Measurements from ENCODE around the gene CHTOP.
"Not testable (repeated sequence)": the region's sequence is repeated elsewhere in the genome, so short reads cannot be mapped to it uniquely, and the experiment has no call there.

Gene CHTOP, protein sequence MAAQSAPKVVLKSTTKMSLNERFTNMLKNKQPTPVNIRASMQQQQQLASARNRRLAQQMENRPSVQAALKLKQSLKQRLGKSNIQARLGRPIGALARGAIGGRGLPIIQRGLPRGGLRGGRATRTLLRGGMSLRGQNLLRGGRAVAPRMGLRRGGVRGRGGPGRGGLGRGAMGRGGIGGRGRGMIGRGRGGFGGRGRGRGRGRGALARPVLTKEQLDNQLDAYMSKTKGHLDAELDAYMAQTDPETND

DNA sequence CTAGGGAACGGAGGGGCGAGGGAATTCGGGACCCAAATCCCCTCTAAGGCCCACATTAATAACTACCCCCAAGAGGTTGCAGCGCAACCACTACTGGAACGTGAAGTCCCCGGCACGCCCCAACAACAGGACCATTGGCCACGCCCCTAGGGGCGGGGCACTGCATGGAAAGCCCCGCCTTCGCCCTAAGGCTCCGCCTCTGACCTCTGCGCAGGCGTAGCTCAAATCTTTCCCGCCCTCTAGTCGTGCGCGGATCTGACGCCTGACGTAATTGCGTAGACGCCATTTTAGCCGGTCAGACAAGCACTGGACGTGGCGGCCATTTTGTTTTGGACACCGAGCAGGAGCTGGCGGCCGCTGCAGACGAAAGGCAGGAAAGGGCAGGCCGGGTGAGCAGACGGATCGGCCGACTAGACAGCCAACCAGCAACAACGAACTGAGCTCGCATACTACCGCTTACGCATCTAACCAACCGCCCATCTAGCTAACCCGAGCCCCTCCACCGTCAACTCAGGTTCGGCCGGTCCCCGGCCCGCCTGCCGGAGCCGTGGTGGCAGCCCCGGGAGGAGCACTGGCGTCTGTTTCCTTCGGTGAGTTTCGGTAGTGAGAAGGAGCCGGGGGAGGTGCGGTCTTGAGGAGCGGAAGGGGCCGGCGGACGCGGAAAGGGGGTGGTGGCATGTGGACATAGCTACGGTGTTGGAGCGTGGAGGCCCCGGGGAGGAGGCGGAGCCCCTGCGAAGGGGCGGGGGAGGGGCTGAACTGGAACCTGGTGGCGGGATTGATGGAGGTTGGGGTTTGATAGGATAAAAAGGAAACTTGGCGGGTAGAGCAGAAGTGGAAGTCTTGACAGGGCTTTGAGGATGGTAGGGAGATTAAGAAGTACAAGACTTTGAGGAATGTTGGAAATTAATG lies at the start of gene CHTOP:
Gene CHTOP, plus strand, starts transcription at position 313 of the 912 bp plus-strand sequence. CDS start 2,523 bp downstream, outside the sequence.
- DNase-seq, result peak; percentile 91

DNA sequence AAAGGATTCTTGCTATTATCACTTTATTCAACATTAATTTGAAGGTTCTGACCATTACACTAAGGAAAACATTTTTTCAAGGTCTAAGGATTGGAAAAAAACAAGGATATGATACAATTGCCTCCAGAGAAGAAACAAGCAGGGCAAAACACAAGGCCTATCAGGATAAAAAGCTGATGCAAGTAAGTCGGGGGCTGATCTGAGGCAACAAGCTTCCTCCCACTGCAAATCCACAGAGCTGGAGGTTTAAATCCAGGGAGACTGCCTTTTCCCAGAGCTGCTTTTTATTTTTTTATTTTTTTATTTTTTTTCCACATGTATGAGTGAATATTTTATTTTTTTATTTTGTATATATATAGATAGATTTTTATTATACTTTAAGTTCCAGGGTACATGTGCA lies 48.9 kb upstream of the CHTOP start:
- DNase-seq, result no peak

DNA sequence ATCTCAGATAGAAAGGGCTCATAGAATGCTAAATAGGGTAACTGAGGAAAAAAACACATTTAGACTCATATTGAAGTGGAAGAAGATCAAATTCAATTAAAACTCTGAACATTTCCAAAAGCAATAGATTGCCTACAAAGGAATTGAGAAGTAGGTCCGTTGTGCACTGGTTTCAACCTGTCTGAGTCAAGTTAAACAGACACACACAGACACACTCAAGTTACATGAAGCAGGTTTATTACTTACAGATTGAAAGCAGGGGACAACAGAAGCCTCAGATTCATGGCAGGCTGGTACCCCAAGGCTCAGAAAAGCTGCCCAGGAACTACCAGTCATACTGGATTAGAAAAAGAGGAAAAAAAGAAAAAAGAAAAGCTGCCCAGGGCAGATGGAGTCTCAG lies 47.5 kb upstream of the CHTOP start:
- no peak for DNase-seq

DNA sequence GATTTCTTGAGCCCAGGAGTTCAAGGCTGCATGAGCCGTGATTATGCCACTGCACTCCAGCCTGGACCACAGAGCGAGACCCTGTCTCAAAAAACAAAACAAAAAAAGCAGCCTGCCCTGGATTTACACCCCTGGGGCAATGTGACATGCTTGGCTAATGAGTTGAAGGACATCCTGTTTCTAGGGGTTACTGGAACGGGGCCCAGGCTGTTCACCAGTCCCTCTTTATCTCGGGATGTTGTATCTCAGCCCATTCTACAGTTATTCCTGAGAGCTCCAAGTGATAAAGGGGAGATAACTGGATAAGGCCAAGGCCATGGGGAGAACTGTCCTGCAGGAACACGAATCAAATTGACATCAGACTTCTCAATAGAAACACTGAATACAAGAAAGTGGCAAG lies 46.6 kb upstream of the CHTOP start:
- no peak for DNase-seq

DNA sequence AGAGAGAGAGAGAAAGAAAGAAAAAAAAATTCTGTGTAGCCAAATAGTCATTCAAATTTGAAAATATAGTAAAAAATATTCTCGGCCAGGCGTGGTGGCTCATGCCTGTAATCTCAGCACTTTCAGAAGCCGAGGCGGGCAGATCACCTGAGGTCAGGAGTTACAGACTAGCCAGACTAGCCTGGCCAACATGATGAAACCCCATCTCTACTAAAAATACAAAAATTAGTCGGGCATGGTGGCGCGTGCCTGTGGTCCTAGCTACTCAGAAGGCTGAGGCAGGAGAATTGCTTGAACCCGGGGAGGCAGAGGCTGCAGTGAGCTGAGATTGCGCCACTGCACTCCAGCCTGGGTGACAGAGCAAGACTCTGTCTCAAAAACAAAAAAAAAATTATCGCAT lies 45.8 kb upstream of the CHTOP start:
- DNase-seq, result not testable (repeated sequence)

DNA sequence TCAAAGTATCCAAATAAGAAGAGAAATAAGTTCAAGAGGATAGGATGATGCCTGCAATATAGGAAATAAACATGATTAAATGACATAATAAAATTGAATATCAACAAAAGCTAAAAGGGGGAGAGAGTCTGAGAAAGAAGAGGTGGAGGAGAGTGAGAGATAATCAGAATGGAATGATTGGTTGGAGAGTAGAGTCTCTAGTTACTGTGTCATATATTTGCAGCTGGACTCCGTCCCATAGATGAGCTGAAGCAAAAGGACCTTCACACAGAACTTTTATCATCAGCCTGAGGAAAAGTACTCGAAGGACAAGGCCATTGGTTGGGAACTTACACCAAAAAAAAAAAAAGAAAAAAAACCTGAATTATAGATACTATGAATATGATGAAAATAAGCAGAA lies 45.4 kb upstream of the CHTOP start:
- no peak for DNase-seq

DNA sequence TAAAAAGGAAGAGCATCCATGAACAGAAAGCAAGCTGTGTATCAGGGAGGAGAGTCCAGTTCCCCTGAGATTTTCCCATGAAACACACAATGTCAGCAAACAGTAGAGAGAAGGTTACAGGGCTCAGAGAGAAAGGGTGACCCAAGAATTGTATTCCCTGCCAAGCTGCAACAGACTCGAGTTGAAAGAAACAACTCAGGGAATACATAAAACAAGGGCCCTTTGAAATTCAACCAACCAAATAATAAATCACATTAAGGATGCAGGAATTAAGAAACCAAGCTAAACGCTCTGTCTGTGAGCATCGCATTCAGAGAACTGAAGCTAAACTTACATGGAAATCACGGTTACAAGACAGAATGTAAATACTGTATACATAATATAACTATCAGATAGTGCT lies 41.1 kb upstream of the CHTOP start:
- no peak for DNase-seq

DNA sequence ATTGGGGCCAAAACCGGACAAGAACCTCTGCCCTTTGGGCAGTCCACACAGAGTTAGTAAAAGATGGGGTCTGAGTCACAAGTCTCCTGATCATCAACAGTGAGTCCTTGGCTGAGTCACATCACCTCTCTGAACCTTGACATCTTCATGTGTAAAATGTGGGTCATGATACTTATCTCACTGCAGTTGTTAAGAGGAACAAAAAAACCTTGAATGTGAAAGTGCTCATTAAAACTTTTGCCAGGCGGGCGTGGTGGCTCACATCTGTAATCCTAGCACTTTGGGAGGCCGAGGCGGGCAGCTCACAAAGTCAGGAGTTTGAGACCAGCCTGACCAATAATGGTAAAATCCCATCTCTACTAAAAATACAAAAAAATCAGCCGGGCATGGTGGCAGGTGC lies 36.7 kb upstream of the CHTOP start:
- no peak for DNase-seq

DNA sequence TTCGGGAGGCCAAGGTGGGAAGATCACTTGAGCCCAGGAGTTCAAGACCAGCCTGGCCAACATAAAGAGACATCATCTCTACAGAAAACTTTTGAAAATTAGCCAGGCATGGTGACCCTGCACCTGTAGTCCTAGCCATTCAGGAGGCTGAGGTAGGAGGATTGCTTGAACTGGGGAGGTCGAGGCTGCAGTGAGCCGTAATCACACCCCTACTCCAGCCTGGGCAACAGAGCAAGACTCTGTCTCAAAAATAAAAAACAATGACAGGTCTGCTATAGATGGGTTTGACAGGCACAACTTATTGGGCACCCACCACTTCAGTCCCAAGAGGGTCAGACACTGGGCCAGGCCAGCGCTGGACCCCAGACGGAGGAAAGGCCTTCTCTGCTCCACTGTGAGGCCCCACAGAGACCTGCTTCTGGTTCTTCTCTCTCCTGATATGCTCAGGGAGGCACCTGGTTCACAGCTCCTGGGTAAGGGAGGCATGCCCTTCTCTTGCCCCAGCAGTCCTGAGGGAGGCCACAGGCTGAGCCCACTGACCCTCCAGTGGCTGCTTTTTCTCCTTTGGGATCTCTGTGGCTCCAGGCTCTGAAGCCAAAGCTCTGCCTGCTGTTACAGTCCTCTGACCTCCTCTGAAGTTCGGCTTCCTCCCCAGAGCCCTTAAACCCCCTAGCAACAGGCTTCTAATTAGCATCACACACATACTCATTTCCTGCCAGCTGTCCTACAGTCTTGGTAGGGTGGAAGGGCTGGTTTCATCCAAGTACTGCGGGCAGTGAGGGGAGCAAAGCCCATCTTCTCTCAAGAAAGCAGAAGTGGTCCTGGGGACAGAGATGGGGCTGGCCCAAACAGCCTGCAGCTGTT lies 35.3 kb upstream of the CHTOP start:
- DNase-seq, result no peak

DNA sequence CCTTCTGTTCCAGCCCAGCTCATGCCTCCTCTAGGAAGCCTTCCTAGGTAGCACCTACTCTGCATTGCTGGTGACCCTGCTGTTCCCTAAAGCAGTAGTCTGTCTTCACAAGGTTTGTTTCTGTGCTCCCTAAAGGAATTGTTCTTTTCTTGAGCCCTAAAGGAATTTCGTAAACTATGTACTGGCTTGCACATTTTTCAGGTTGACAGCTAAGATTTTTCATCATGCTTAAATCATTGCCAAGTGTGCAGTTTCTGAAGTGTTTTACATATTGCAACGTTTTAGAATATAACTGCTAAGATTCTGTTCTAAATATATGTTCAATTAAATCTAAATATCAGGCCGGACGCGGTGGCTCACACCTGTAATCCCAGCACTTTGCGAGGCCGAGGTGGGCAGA lies 34.0 kb upstream of the CHTOP start:
- DNase-seq, result no peak

DNA sequence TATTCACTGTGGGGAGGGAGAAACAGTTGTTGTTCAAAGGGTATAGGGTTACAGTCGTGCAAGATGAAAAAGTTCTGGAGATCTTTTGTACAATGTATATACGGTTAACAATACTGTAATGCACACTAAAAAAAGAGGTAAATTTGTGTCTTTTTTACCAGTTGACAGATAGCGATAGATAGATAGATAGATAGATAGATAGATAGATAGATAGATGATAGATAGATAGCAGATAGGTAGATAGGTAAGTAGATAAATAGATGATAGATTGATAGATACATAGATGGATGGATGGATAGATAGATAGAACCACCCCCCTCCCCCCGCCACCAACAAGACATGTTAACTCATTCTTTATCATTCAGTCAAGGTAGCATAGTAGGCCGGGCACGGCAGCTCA lies 31.1 kb upstream of the CHTOP start:
- DNase-seq, result no peak

DNA sequence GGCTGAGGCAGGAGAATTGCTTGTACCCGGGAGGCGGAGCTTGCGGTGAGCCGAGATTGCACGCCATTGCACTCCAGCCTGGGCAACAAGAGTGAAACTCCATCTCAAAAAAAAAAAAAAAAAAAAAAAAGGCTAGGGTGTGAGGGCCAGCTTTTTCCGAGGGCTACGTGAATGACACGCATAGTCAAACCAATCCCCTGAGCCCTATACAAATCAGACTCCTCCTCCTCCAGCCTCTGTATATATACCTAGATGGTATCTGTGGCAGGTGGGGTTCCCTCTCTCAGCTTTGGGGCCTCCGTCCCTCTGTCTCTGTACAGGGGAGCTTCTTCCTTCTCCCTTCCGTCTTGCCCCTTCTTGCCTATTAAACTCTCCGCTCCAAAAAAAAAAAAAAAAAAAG lies 27.7 kb upstream of the CHTOP start:
- no peak for DNase-seq

DNA sequence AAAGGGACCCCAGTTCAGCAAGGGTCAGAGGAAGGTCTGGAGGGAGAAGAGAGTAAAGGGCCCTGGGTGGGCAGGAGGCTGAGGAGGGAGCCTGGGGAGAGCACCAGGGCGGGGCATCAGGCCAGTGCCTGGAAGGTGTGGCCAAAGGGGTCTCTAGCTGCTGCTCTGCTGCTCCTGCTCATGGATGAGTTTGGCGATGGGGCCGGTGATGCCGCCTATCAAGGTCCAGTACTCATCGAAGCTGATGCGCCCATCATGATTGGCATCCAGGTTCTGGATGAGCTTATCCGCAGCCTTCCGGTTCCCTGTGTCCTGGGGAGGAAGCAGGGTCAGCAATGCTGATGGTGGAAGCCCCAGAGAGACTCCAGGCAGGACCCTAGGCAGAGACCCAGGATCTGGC lies 26.5 kb upstream of the CHTOP start:
- no peak for DNase-seq

DNA sequence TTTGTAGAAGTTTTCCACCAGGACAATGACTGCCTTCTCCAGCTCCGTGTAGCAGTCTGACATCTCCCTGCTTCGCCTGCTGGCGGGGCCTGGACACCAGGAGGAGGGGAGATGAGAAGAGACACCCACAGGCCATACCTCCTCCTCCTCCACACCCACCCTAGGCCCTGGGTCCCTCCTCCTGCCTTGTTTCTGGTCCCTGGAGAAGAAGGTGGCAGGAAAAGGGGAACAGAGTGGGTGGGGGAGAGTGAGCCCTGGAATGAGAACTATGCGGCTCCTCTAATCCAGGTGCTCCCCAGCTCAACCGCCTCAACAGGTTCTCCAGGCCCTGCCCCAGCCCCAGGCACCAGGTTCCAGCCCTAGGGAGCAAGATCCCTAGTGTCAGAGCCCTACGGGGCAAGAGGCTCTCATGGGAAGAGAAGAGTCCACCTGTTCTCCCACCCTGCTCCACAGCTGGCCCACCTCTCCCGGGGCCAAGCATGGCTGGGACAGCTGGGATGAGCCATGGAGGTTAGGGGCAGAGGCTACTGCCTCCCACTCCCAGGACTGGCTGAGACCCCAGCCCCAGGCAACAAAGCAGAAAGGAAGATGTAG lies 25.7 kb upstream of the CHTOP start:
- no peak for DNase-seq

DNA sequence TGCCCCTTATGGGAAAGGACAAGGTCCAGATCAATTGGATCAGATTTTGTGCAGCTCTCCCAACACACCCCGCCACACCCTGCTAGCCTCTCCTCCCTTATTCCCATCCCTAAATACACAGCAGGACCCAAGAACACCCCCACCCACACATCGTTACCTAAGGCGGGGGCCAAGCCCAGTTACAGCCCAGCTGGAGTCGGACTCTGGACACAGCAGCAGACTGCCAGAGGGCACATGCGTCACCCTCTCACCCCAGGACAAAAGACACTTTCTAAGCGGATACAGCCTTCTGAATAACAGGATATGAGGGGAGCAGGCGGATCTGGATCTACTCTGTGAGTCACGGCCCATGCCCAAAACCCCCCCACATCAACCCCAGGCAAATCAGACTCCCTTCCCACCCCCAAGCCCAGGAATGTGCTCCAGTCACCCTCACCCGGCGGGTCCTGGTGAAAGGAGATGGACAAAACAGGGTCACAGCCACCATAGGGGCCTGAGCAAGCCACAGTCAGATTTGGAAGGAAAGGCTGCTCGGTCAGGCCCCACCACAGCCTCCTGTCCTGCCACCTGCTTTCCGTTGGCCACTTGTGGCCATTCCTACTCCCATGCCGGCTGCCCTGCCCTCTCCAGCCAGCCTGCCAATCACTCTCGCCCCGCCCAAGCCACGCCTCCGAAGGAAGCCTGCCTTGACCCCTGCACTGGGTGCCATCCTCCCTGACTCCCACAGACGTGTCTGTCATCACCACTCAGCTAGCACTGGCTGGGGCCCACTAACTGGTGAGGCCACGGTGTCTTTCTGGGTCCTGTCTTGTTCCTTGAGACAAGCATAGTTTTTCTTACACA lies 24.9 kb upstream of the CHTOP start:
- DNase-seq, result no peak

DNA sequence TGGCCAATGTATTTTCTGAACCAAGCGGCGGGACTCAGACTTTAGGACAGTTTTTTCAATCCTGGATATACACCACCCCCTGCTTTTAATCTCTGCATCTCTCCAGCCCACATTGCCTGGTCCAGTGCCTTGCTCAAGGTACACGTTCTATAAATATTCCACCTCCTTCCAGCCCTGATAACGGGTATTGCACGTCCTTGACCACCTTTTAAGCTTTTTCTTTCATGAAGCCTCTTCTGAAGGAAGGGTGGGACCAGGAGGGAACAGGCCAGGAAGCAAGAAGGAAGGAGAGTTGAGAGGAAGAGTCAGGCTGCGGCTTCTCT lies 24.3 kb upstream of the CHTOP start:
- no peak for DNase-seq

DNA sequence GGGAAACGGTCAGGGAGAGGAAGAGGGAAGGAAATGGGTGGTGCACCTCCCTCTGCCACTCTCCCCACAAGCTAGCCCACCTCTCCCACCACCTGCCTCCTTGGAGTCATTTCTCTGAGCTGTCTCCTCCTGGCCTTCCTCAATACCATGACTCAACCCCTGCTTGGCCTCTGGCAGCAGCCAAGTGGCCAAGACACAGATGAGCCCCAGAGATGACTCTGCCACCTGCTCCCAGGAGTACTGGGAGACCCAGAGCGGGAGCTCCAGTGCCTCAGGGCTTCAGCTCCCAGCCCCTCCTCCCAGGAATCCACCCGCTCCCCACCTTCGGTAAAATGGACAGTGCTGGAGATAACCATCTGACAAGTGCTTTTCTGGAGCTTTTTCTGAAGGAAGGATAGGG lies 23.5 kb upstream of the CHTOP start:
- no peak for DNase-seq

DNA sequence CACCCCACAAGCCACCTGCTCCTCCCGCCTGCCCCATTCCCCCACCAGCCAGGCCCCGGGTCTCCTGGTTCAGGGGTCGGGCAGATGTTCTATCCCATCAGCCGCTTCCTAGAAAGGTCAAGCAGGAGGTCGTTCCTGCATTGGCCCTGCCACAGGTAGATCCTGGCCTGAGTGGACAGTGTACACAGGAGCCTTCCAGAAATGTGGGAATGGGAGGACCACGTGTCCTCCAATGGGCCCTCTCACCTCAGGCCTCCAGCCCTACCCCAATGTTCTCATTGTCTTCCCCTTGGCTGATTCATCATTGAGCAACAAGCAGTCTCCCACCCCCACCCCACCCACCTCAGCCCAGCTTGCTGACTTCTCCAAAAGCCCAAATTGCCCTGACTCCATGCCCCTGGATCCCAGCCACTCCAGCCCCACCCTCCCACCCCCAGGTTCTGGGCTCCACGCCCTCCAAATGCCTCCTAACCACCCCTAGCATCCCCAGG lies 23.0 kb upstream of the CHTOP start:
- DNase-seq, result no peak

DNA sequence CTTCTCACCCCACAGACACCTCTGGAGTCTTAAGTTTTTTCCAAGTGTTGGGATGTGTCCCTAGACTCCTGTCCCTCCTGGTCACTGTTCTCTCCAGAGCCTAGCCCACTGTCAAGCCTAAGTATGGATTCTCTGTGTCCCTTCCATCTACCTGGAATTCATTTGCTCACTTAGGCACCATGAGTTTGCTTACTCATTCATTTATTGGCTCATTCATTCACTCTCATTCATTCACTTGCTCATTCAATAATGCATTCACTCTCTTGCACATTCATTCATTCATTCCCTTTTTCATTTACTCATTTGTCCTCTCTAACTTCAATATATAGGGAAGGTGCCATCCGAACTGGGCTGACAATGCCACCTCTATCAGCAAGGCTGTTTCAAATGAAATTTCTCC lies 22.5 kb upstream of the CHTOP start:
- no peak for DNase-seq

DNA sequence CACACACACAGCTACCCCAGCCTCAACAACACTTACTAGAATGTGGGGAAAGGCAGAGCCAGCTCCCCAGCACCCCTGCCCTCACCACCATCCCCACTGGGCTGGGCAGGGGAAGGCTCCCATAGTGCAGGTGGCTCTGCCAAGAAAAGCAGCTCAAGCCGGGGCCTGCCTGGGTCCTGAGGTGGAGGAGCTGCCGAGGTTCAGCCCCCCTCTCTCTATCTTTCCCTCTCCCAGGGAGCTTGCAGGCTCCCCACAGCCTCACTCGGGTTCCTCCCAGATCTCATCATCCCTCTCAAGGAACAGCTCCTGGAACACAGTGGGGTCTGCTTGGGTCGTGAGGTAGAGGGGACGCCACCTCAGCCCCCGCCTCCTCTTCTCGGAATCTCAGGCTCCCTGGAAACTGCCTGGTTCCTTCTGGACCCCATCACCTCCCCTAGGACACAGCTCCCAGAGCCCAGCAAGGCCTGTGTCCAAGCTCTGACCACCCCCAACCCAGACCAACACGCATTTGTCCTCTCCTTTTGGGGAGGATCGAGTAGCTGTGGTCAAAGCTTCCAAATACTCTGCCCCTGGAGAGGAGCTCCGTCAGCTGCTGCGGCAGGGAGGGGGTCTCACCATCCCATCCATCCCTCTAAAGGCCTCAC lies 21.6 kb upstream of the CHTOP start:
- DNase-seq, result no peak

DNA sequence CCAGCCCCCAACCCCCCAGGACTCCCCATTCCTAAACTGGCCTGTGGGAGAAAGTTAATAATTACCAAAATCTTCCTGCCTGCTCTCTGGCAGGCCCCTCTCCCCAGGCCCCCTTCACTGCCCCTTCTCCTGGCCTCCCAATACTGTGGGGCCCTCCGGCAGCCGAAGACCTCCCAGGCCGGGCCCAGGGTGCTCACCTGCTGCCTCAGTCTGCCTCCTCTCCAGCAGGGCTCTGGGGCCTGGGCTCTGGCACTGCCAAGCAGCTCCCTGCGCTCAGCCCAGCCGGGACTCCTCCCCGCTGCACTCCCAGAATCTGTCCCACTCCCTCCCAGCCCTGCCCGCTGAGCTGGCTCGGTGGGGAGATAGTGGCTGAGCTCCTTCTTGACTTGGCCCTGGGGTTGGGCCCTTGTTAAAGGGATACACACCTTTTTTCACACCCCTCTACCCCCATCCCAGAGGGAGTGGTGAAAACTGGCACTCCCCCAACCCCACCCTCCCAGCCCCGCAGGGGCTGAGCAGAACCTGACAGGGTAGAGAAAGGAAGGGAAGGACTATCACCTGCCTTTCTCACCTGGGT lies 21.0 kb upstream of the CHTOP start, which contains the start of gene S100A16:
Gene S100A16, minus strand, starts transcription at position 383 of the 577 bp plus-strand sequence. CDS start 4,986 bp downstream, outside the sequence.
- DNase-seq, result no peak
